HG02763 (cell line): ENCODE measurements around the gene SMG5.

Experiments used
- ATAC-seq: cut with Tn5 transposase; IDR thresholded peaks from one replicate; pipeline ENCODE4 v1.9.1; 2021; ENCODE audit warnings: mild to moderate bottlenecking, moderate library complexity; ENCODE audit not compliant: unreplicated experiment

Gene SMG5

GRCh38 chr1:156283521-156283920 lies 896 bp upstream of the SMG5 start:
- ATAC-seq, result no peak

- peak; percentile 2 for ATAC-seq
Observed at GRCh38 chr1:156281693-156282478, 739 bp downstream of the SMG5 start.

GRCh38 chr1:156281281-156281680 lies 1.3 kb downstream of the SMG5 start:
- peak; percentile 31 for ATAC-seq

- ATAC-seq, result no peak
Observed at GRCh38 chr1:156279837-156280236, 2.8 kb downstream of the SMG5 start.

- no peak for ATAC-seq
Observed at GRCh38 chr1:156276966-156277381, 5.7 kb downstream of the SMG5 start.

- no peak for ATAC-seq
Observed at GRCh38 chr1:156276532-156276931, 6.1 kb downstream of the SMG5 start.

- no peak for ATAC-seq
Observed at GRCh38 chr1:156270314-156270713, 12.3 kb downstream of the SMG5 start.

GRCh38 chr1:156268336-156268735 lies 14.3 kb downstream of the SMG5 start:
- ATAC-seq, result no peak

- no peak for ATAC-seq
Observed at GRCh38 chr1:156266051-156266450, 16.6 kb downstream of the SMG5 start.

GRCh38 chr1:156263288-156263655 lies 19.4 kb downstream of the SMG5 start:
- ATAC-seq, result no peak

GRCh38 chr1:156262461-156263287 lies 20.0 kb downstream of the SMG5 start:
- no peak for ATAC-seq

GRCh38 chr1:156260896-156261295 lies 21.7 kb downstream of the SMG5 start:
- ATAC-seq, result no peak

- no peak for ATAC-seq
Observed at GRCh38 chr1:156259805-156260204, 22.8 kb downstream of the SMG5 start.

GRCh38 chr1:156258859-156259258 lies 23.8 kb downstream of the SMG5 start:
- ATAC-seq, result no peak

- ATAC-seq, result no peak
Observed at GRCh38 chr1:156257711-156258110, 24.9 kb downstream of the SMG5 start.

- no peak for ATAC-seq
Observed at GRCh38 chr1:156253634-156254033, 29.0 kb downstream of the SMG5 start.

GRCh38 chr1:156251527-156251926 lies 31.1 kb downstream of the SMG5 start:
- ATAC-seq, result no peak

- ATAC-seq, result no peak
Observed at GRCh38 chr1:156249593-156249992, 33.0 kb downstream of the SMG5 start.

GRCh38 chr1:156248323-156248683 lies 34.3 kb downstream of the SMG5 start:
- no peak for ATAC-seq

- ATAC-seq, result no peak
Observed at GRCh38 chr1:156247460-156248322, 34.9 kb downstream of the SMG5 start, which contains the start of gene PAQR6. PAQR6 (minus strand) TSS chr1:156248056; CDS start chr1:156246731, 1,325 bp downstream.

- ATAC-seq, result no peak
Observed at GRCh38 chr1:156246781-156247459, 35.7 kb downstream of the SMG5 start.
